K562 (cell line): ENCODE results near the gene C1orf74. TPM values are rescaled to one million over a fixed set of nuclear protein-coding genes. Genes with fewer than 3 reads are reported as not detected.

Source experiments
- BCL6 ChIP-seq: fragments of 250-450 bp; sonication (Bioruptor Pico); IDR thresholded peaks from 2 replicates; pipeline ENCODE4 v1.4.0; 2020
- C11orf30 ChIP-seq: fragments of 450-650 bp; IDR thresholded peaks from 2 replicates; pipeline ENCODE4 v1.6.1; 2016; ENCODE audit warnings: low read depth, mild to moderate bottlenecking
- CREB3 ChIP-seq: fragments of 450-650 bp; conservative IDR thresholded peaks from 2 replicates; pipeline ENCODE4 v1.6.1; 2016; ENCODE audit warnings: missing genetic modification characterization, low read depth, mild to moderate bottlenecking, missing compliant biosample characterization, moderate library complexity
- CTCFL ChIP-seq: IDR thresholded peaks from 2 replicates; pipeline ENCODE4 v1.6.1; 2011; ENCODE audit warnings: borderline replicate concordance, low read depth, mild to moderate bottlenecking, moderate library complexity, low read length; ENCODE audit not compliant: insufficient read depth, poor library complexity, severe bottlenecking
- DPF2 ChIP-seq: fragments of 450-650 bp; IDR thresholded peaks from 2 replicates; pipeline ENCODE4 v1.6.1; 2016
- EP300 ChIP-seq: IDR thresholded peaks from 2 replicates; pipeline ENCODE4 v1.6.1; 2012; ENCODE audit warnings: low read length, improper control_type of control experiment
- ESRRB ChIP-seq: fragments of 250-450 bp; sonication (Bioruptor Pico); IDR thresholded peaks from 2 replicates; pipeline ENCODE4 v1.5.0; 2020; ENCODE audit warnings: mild to moderate bottlenecking, moderate library complexity, borderline replicate concordance
- MAFF ChIP-seq: IDR thresholded peaks from 2 replicates; pipeline ENCODE4 v1.6.1; 2012; ENCODE audit warnings: low read length, improper control_type of control experiment
- MAFG ChIP-seq: fragments of 450-650 bp; conservative IDR thresholded peaks from 2 replicates; pipeline ENCODE4 v1.6.1; 2016; ENCODE audit warnings: missing genetic modification characterization, missing compliant biosample characterization
- NCOA6 ChIP-seq: fragments of 450-650 bp; IDR thresholded peaks from 2 replicates; pipeline ENCODE4 v1.6.1; 2017; ENCODE audit warnings: mild to moderate bottlenecking
- NR2F6 ChIP-seq: fragments of 450-650 bp; formaldehyde crosslinking; IDR thresholded peaks from 2 replicates; pipeline ENCODE4 v1.4.0; 2020; ENCODE audit warnings: mild to moderate bottlenecking
- RBM25 ChIP-seq: fragments of 200-400 bp; formaldehyde crosslinking; IDR thresholded peaks from 2 replicates; pipeline ENCODE4 v1.6.1; 2018; ENCODE audit warnings: low read length, low read depth, moderate library complexity; ENCODE audit not compliant: severe bottlenecking
- SAFB ChIP-seq: fragments of 200-400 bp; formaldehyde crosslinking; IDR thresholded peaks from 2 replicates; pipeline ENCODE4 v1.6.1; 2017; ENCODE audit warnings: low read depth, low read length, borderline replicate concordance
- ZBTB7A ChIP-seq: IDR thresholded peaks from 2 replicates; pipeline ENCODE4 v1.6.1; 2011; ENCODE audit warnings: low read depth, mild to moderate bottlenecking, low read length, moderate library complexity, borderline replicate concordance; ENCODE audit not compliant: control insufficient read depth
- ZC3H4 ChIP-seq: sonication (generic); formaldehyde crosslinking; IDR thresholded peaks from 2 replicates; pipeline ENCODE4 v1.9.0; 2021; ENCODE audit warnings: missing genetic modification reagents, borderline replicate concordance
- ZNF395 ChIP-seq: fragments of 200-800 bp; sonication (Bioruptor generic); IDR thresholded peaks from 2 replicates; pipeline ENCODE4 v1.6.1; 2017; ENCODE audit warnings: missing genetic modification characterization, missing compliant biosample characterization
- polyA plus RNA-seq, 8 experiments: library from polyadenylated mRNA; depleted of rRNA in 4 of 8; stranded (reverse) in 5 of 8; unstranded in 3 of 8; fragments of >200 nt; fragmentation: Nextera tagmentation in 2 of 8; fragmentation: Illumina TruSeq in 1 of 8; extraction: Ambion mirVana in 2 of 8; extraction: Trizol in 1 of 8; gene quantifications; 2 replicates each; pipeline versions ENCODE4 v1.2.1 to v1.2.3, GENCODE V29; 2011 to 2014; ENCODE audit warnings: inconsistent platforms in 1 of 8, missing spikeins in 1 of 8
- total RNA-seq, 7 experiments: library from RNA; depleted of rRNA in 6 of 7; stranded (reverse); fragments of >200 nt in 6 of 7; fragmentation: Illumina TruSeq in 2 of 7; extraction: Trizol in 2 of 7; gene quantifications; 2 replicates each; pipeline versions ENCODE4 v1.2.1 to v1.2.3, GENCODE V29; 2011 to 2021; ENCODE audit warnings: low replicate concordance in 1 of 7
- TF ChIP-seq, protein P1 (sequence below): fragments of 200-800 bp; sonication (Bioruptor generic); IDR thresholded peaks from 2 replicates; pipeline ENCODE4 v1.6.1; 2017; ENCODE audit warnings: missing genetic modification characterization, missing compliant biosample characterization
- TF ChIP-seq, protein P2 (sequence below): fragments of 150-350 bp; conservative IDR thresholded peaks from 2 replicates; pipeline ENCODE4 v1.6.1; 2014; ENCODE audit warnings: low read length

The C1orf74 gene
- total and polyA plus RNA-seq, 9 of the 15 experiments (the other 6 are each of a cell fraction or from before 2014, with no cell fraction given) = 4.0 to 7.6 (median 5.7) TPM

- TF ChIP-seq BCL6 (CRISPR knock-in tag) (0 out of 2 replicates have a peak, but pooled peaks have one; percentile 28), ZC3H4 (CRISPR knock-in tag) (no peak), ZBTB7A (peak; percentile 80), EP300 (peak; percentile 54; the same call in 1 of the 2 replicates), DPF2 (peak; percentile 42), ESRRB (CRISPR knock-in tag) (no peak), NCOA6 (no peak), MAFF (peak; percentile 31; the same call in 1 of the 2 replicates), CREB3 (peak; percentile 96; the same call in 1 of the 2 replicates), ZNF395 (CRISPR knock-in tag) (peak; percentile 94), NR2F6 (no peak), RBM25 (peak; percentile 40), CTCFL (peak; percentile 13), C11orf30 (peak; percentile 90), SAFB (no peak), MAFG (tag) (peak; percentile 61)
- TF ChIP-seq, protein P1, sequence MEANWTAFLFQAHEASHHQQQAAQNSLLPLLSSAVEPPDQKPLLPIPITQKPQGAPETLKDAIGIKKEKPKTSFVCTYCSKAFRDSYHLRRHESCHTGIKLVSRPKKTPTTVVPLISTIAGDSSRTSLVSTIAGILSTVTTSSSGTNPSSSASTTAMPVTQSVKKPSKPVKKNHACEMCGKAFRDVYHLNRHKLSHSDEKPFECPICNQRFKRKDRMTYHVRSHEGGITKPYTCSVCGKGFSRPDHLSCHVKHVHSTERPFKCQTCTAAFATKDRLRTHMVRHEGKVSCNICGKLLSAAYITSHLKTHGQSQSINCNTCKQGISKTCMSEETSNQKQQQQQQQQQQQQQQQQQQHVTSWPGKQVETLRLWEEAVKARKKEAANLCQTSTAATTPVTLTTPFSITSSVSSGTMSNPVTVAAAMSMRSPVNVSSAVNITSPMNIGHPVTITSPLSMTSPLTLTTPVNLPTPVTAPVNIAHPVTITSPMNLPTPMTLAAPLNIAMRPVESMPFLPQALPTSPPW (CRISPR knock-in tag) = peak; percentile 98
- TF ChIP-seq, protein P2, sequence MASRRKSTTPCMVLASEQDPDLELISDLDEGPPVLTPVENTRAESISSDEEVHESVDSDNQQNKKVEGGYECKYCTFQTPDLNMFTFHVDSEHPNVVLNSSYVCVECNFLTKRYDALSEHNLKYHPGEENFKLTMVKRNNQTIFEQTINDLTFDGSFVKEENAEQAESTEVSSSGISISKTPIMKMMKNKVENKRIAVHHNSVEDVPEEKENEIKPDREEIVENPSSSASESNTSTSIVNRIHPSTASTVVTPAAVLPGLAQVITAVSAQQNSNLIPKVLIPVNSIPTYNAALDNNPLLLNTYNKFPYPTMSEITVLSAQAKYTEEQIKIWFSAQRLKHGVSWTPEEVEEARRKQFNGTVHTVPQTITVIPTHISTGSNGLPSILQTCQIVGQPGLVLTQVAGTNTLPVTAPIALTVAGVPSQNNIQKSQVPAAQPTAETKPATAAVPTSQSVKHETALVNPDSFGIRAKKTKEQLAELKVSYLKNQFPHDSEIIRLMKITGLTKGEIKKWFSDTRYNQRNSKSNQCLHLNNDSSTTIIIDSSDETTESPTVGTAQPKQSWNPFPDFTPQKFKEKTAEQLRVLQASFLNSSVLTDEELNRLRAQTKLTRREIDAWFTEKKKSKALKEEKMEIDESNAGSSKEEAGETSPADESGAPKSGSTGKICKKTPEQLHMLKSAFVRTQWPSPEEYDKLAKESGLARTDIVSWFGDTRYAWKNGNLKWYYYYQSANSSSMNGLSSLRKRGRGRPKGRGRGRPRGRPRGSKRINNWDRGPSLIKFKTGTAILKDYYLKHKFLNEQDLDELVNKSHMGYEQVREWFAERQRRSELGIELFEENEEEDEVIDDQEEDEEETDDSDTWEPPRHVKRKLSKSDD = peak; percentile 90; the same call in 1 of the 2 replicates
Observed at GRCh38 chr1:209784265-209785169, at the start of gene C1orf74 (continued).
